ENCODE data around the gene GJD2.

DNA sequence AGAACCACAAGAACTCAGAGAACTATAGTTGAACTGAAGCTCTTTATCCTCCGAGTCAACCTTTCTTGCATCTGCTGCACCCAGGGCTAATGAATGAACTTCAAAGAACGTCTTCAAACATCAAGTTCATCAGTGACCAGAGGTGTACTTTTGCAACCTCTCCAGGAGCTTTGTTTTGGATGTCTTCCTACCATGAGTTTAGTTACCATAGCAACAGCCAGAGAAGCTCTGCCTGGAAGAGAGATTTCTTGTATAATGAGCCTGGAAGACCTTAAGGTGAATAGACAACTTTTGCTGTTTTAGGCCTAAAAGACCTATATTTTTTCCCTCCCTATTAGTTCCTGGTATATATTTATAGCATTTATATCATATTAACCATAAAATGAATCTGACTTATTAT, 31.4 kb upstream of the GJD2 start:
- no peak for TF ChIP-seq CTCF (IDR thresholded peaks at IDR 0.05)
- no peak for TF ChIP-seq POLR2A (IDR thresholded peaks at IDR 0.05)
